ENCODE data around the gene TAS2R1. TPM values are rescaled to one million over a fixed set of nuclear protein-coding genes. Genes with fewer than 3 reads are reported as not detected.

TAS2R1 gene
- total RNA-seq, 4 donors from 2014 or later = not detected

GRCh38 chr5:9625286-9625685 is 4.9 kb downstream of the TAS2R1 start:
- ATAC-seq (ENCODE audit: low FRiP score) (no peak), DNase-seq (ENCODE audit: low spot score) (no peak)
- TF ChIP-seq, protein P1, sequence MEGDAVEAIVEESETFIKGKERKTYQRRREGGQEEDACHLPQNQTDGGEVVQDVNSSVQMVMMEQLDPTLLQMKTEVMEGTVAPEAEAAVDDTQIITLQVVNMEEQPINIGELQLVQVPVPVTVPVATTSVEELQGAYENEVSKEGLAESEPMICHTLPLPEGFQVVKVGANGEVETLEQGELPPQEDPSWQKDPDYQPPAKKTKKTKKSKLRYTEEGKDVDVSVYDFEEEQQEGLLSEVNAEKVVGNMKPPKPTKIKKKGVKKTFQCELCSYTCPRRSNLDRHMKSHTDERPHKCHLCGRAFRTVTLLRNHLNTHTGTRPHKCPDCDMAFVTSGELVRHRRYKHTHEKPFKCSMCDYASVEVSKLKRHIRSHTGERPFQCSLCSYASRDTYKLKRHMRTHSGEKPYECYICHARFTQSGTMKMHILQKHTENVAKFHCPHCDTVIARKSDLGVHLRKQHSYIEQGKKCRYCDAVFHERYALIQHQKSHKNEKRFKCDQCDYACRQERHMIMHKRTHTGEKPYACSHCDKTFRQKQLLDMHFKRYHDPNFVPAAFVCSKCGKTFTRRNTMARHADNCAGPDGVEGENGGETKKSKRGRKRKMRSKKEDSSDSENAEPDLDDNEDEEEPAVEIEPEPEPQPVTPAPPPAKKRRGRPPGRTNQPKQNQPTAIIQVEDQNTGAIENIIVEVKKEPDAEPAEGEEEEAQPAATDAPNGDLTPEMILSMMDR (IDR thresholded peaks at IDR 0.05) = no peak

DNA sequence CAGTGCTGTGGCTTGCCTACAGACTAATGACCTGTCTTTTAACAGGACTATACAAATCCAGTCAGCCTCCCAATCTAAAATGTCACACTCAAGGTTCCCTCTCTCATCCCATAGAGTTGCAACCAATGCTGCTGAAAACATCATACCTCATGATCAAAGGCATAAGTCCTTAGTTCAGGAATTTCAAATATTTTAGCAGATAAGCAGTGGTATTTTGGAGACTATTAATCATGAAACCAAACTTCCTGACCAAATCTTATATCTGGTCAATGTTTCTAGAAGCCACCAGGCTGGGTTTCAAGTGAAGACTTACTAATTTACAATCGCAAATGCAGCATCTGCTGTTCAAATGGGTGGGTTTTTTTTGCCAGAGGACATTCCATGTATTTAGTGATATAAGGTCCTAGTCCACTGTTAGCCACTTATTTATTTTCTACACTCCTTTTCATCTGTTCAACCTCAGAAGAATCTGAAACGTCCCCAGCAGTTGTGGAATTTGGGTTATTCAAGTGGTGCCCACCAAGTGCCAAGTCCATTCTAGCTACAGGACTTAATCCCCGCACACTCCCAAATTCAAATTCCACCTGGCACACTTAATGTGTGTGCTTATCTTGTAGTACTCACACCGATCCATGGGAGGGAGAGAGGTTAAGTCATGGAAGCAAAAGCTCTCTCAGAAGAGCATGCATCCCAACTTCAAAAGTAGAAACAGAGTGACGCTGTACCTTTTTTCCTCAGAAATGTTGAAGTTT is 5.8 kb downstream of the TAS2R1 start:
- ATAC-seq (ENCODE audit: low FRiP score) (no peak), DNase-seq (ENCODE audit: low spot score) (no peak)

GRCh38 chr5:9623661-9624060 is 6.5 kb downstream of the TAS2R1 start:
- ATAC-seq (ENCODE audit: low FRiP score) (no peak), DNase-seq (ENCODE audit: low spot score) (no peak)
- TF ChIP-seq, protein P1 (IDR thresholded peaks at IDR 0.05) = no peak

More for the DNA sequence above, 5.8 kb downstream of the TAS2R1 start:
- TF ChIP-seq, protein P1 (IDR thresholded peaks at IDR 0.05) = no peak

DNA sequence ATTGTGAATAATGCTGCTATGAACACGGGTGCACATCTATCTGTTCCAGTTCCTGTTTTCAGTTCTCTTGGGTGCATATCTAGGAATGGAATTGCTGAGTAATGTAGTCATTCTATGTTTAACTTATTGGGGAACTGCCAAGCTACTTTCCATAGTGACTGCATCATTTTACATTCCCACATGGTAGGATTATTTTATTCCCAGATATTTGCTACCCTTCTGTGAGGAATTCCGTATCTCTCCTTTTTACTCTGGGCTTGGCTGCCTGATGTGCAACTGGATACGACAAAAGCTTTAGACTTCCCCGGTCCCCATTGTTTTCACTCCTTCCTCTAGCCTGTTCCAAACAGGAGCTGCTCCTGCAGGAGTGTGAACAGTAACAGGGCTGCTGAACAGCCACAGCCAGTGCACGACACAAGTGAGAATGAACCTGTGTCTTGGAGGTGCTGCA is 7.2 kb downstream of the TAS2R1 start:
- TF ChIP-seq, protein P1 (IDR thresholded peaks at IDR 0.05) = no peak
- ATAC-seq (ENCODE audit: low FRiP score) = no peak
- no peak for DNase-seq (ENCODE audit: low spot score)

DNA sequence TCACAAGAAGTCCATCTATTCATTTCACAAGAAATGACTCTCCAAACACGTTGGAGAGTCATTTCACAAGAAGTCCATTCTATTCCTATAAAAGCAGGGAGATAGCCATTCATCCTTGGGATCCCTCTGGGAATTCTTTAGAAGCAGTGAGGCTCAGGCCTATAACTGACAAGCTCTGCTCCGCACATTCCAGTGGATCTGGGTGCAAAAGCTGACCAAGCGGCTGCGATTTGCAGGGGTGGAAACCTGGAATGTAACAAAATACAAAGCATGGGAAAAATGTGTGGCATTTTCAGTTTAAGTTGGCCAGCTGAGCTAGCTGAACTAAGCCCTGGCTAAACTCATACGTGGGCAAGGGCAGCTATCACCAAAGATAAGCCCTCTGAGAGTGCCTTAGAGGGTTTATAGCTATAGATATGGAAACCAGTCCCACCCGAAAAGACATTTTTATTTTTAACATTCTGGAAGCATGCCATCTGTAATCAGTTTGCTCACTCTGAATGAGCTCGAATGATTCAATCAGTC is 8.7 kb downstream of the TAS2R1 start:
- TF ChIP-seq, protein P1 (IDR thresholded peaks at IDR 0.05) = no peak
- ATAC-seq (ENCODE audit: low FRiP score) (peak; percentile 56), DNase-seq (ENCODE audit: low spot score) (no peak)

- DNase-seq (ENCODE audit: low spot score) (no peak), ATAC-seq (ENCODE audit: low FRiP score) (no peak)
- TF ChIP-seq, protein P1 (IDR thresholded peaks at IDR 0.05) = no peak
These were observed 10.6 kb downstream of the TAS2R1 start for GRCh38 chr5:9619331-9620092.
